GM08714 (cell line): Measurements from ENCODE around the gene OMP.

Experiments
- H3K4me3 ChIP-seq: fragments of 200-500 bp; sonication (Bioruptor generic); 2 replicates; pipeline ENCODE4 v1.5.1; 2014; ENCODE audit warnings: mild to moderate bottlenecking, low read length, inconsistent platforms
- ZNF274 ChIP-seq: IDR thresholded peaks from 2 replicates; pipeline ENCODE4 v1.6.1; 2012; ENCODE audit warnings: mild to moderate bottlenecking, low read depth, low read length

The OMP gene

GRCh38 chr11:77138106-77138649, 35.5 kb downstream of the OMP start:
- H3K4me3 ChIP-seq: no peak overlapping the region
- no peak for TF ChIP-seq ZNF274

- H3K4me3 ChIP-seq: no peak overlapping the region
- no peak for TF ChIP-seq ZNF274
Measured at GRCh38 chr11:77139201-77139600, 36.6 kb downstream of the OMP start.

GRCh38 chr11:77140231-77140851, 37.7 kb downstream of the OMP start:
- TF ChIP-seq ZNF274: no peak
- no peak overlapping the region for H3K4me3 ChIP-seq

- no peak for TF ChIP-seq ZNF274
- no peak overlapping the region for H3K4me3 ChIP-seq
Measured at GRCh38 chr11:77141034-77141433, 38.4 kb downstream of the OMP start.

GRCh38 chr11:77141475-77141874, 38.8 kb downstream of the OMP start:
- no peak overlapping the region for H3K4me3 ChIP-seq
- TF ChIP-seq ZNF274: no peak

GRCh38 chr11:77142091-77142975, 39.7 kb downstream of the OMP start:
- no peak overlapping the region for H3K4me3 ChIP-seq
- no peak for TF ChIP-seq ZNF274

GRCh38 chr11:77143405-77144020, 40.9 kb downstream of the OMP start:
- no peak for TF ChIP-seq ZNF274

GRCh38 chr11:77144196-77144856, 41.7 kb downstream of the OMP start:
- TF ChIP-seq ZNF274: no peak
- no peak overlapping the region for H3K4me3 ChIP-seq

More at GRCh38 chr11:77143405-77144020, 40.9 kb downstream of the OMP start:
- no peak overlapping the region for H3K4me3 ChIP-seq

- no peak for TF ChIP-seq ZNF274
Measured at GRCh38 chr11:77144857-77145428, 42.3 kb downstream of the OMP start.

GRCh38 chr11:77146261-77147035, 43.8 kb downstream of the OMP start:
- no peak for TF ChIP-seq ZNF274
- H3K4me3 ChIP-seq: no peak overlapping the region

More at GRCh38 chr11:77144857-77145428, 42.3 kb downstream of the OMP start:
- H3K4me3 ChIP-seq: no peak overlapping the region

GRCh38 chr11:77147036-77147315, 44.3 kb downstream of the OMP start:
- TF ChIP-seq ZNF274: no peak
- H3K4me3 ChIP-seq: no peak overlapping the region

GRCh38 chr11:77147668-77148321, 45.2 kb downstream of the OMP start:
- no peak overlapping the region for H3K4me3 ChIP-seq
- TF ChIP-seq ZNF274: no peak
